K562 treated with DMSO at 1 percent for 12 hours (cell line): ENCODE data around the gene RIOK3. TPM values are rescaled to one million over a fixed set of nuclear protein-coding genes. Genes with fewer than 3 reads are reported as not detected.

Experiments used
- total RNA-seq: library from RNA; unstranded; fragments of 300-600 nt; gene quantifications from 2 replicates; pipeline ENCODE4 v1.2.3, GENCODE V29; 2022; ENCODE audit not compliant: insufficient read depth

RIOK3 gene
- total RNA-seq = 36.9 and 67.0 TPM in 2 replicates

GRCh38 chr18:23452728-23453679, at the start of gene RIOK3:
Gene RIOK3 (plus strand): TSS chr18:23453287. CDS start chr18:23453440, 153 bp downstream.

GRCh38 chr18:23503038-23503962, 50.2 kb downstream of the RIOK3 start, which contains the start of gene RMC1:
Gene RMC1 (plus strand): TSS chr18:23503511. CDS start chr18:23503619, 108 bp downstream.

Other genes with a start within 250 kb of the RIOK3 start
- gene RMC1, start 50.2 kb downstream of the RIOK3 start, total RNA-seq = 38.7 and 65.5 TPM in 2 replicates
- 21.7 and 66.5 TPM in 2 replicates for gene NPC1, start 133.2 kb downstream of the RIOK3 start, total RNA-seq
- gene ANKRD29, start 209.6 kb downstream of the RIOK3 start, total RNA-seq = 0.70 TPM in 1 of 2 replicates, not detected in the other
- gene LAMA3, start 236.2 kb downstream of the RIOK3 start, total RNA-seq = 0.15 TPM in 1 of 2 replicates, not detected in the other